Stomach (tissue), 9 donors: ENCODE data around the gene PAH. TPM values are rescaled to one million over a fixed set of nuclear protein-coding genes. Genes with fewer than 3 reads are reported as not detected.

Experiments
- DNase-seq, 2 donors: peaks; one replicate each; pipeline versions ENCODE4 v3.0.0 to v3.0.0-alpha.2; 2013 to 2019
- H3K27ac ChIP-seq, 5 donors: fragments of 200-600 bp in 4 of 5; sonication (generic) in 4 of 5; one replicate each; pipeline ENCODE4 v1.5.1; 2013 to 2019; ENCODE audit warnings: mild to moderate bottlenecking in 1 of 5, moderate library complexity in 1 of 5
- H3K27me3 ChIP-seq, 3 donors: fragments of 200-600 bp; sonication (generic); one replicate each; pipeline ENCODE4 v1.5.1; 2017 to 2019; ENCODE audit warnings: mixed run types in 1 of 3
- H3K36me3 ChIP-seq, 4 donors: fragments of 200-600 bp; sonication (generic); 1 replicate in 3 of 4; 2 replicates in 1 of 4; pipeline ENCODE4 v1.5.1; 2016 to 2019
- H3K4me1 ChIP-seq, 4 donors: fragments of 200-600 bp; sonication (generic); one replicate each; pipeline ENCODE4 v1.5.1; 2016 to 2019
- H3K4me3 ChIP-seq, 4 donors: fragments of 200-600 bp; sonication (generic) in 3 of 4; one replicate each; pipeline ENCODE4 v1.5.1; 2016 to 2019; ENCODE audit warnings: mild to moderate bottlenecking in 1 of 4
- H3K9me3 ChIP-seq, 4 donors: fragments of 200-600 bp; sonication (generic); one replicate each; pipeline ENCODE4 v1.5.1; 2016 to 2019
- EP300 ChIP-seq: sonication (generic); formaldehyde crosslinking; IDR thresholded peaks from one replicate; pipeline ENCODE4 v1.6.1; 2017; ENCODE audit warnings: antibody characterized with exemption
- POLR2A ChIP-seq, 4 donors: fragments of 450-650 bp; IDR thresholded peaks; one replicate each; pipeline ENCODE4 v1.6.1; 2016; ENCODE audit warnings: antibody characterized with exemption in 4 of 4, control low read depth in 2 of 4, mild to moderate bottlenecking in 1 of 4, moderate library complexity in 1 of 4
- POLR2AphosphoS5 ChIP-seq, 3 donors: sonication (generic); formaldehyde crosslinking; IDR thresholded peaks; one replicate each; pipeline ENCODE4 v1.6.1; 2016; ENCODE audit warnings: antibody characterized with exemption in 3 of 3
- WGBS, 5 donors: extraction: QIAGEN DNeasy Blood & Tissue Kit in 3 of 5; methylation state at CpG; one replicate each; pipeline versions ENCODE4 v1.1.5 to v1.1.7; 2013 to 2018; 5-methylcytosine and 5-hydroxymethylcytosine counted together
- intact Hi-C: fragments of 100-400 bp; cut with DNase I; formaldehyde crosslinking; loops from one replicate; pipeline ENCODE4 v1.15.1; 2023; ENCODE audit warnings: low total_unique reads
- polyA plus RNA-seq, 3 donors: library from polyadenylated mRNA; stranded (reverse); fragments of 200-250 nt; gene quantifications; one replicate each; pipeline ENCODE4 v1.2.3, GENCODE V29; 2013
- total RNA-seq, 5 donors: library from RNA; depleted of rRNA; stranded (reverse); fragments of >200 nt; gene quantifications; one replicate each; pipeline versions ENCODE4 v1.1.0 to v1.2.3, GENCODE V29; 2014 to 2016
- TF ChIP-seq, protein P1 (sequence below), 7 experiments: fragments of 450-650 bp in 4 of 7; fragments of 200-600 bp in 3 of 7; sonication (generic) in 3 of 7; IDR thresholded peaks; one replicate each; pipeline ENCODE4 v1.5.1; 2016 to 2019; ENCODE audit warnings: antibody characterized with exemption in 7 of 7, control low read depth in 2 of 7, mild to moderate bottlenecking in 1 of 7
- donor health status: healthy with polysubstance abuse.
- donor health status: Bipolar disorder and iron deficiency.
- donor health status: healthy.

Gene PAH
- total and polyA plus RNA-seq, 8 donors: 0.08 to 1.1 TPM; not detected in 6

DNA sequence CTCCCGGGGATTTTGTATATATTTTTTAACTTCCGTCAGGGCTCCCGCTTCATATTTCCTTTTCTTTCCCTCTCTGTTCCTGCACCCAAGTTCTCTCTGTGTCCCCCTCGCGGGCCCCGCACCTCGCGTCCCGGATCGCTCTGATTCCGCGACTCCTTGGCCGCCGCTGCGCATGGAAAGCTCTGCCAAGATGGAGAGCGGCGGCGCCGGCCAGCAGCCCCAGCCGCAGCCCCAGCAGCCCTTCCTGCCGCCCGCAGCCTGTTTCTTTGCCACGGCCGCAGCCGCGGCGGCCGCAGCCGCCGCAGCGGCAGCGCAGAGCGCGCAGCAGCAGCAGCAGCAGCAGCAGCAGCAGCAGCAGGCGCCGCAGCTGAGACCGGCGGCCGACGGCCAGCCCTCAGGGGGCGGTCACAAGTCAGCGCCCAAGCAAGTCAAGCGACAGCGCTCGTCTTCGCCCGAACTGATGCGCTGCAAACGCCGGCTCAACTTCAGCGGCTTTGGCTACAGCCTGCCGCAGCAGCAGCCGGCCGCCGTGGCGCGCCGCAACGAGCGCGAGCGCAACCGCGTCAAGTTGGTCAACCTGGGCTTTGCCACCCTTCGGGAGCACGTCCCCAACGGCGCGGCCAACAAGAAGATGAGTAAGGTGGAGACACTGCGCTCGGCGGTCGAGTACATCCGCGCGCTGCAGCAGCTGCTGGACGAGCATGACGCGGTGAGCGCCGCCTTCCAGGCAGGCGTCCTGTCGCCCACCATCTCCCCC, 41.2 kb upstream of the PAH start:
- WGBS, 5 donors: 0 to 3% (median 2%) methylated on average over 29 to 83 of the region's 83 CpGs
- peak in 1 of 2 donors; percentile 73 for DNase-seq
- H3K4me1 ChIP-seq: peaks cover 17 to 41% (median 33%) of the 10 kb centered on the region in 4 donors
- peaks cover 0 to 1% (median 0%) of the 10 kb centered on the region in 4 donors for H3K9me3 ChIP-seq
- no peak overlapping the region for H3K27ac ChIP-seq
- peak overlapping the region; percentile 38 to 53 (median 39) for H3K4me3 ChIP-seq
- no peaks in the 10 kb centered on the region for H3K36me3 ChIP-seq
- H3K27me3 ChIP-seq: peaks cover 24 to 99% (median 83%) of the 10 kb centered on the region in 3 donors
- TF ChIP-seq POLR2A (IDR thresholded peaks at IDR 0.05) (no peak), EP300 (no peak), POLR2AphosphoS5 (IDR thresholded peaks at IDR 0.05) (no peak)
- TF ChIP-seq, protein P1, sequence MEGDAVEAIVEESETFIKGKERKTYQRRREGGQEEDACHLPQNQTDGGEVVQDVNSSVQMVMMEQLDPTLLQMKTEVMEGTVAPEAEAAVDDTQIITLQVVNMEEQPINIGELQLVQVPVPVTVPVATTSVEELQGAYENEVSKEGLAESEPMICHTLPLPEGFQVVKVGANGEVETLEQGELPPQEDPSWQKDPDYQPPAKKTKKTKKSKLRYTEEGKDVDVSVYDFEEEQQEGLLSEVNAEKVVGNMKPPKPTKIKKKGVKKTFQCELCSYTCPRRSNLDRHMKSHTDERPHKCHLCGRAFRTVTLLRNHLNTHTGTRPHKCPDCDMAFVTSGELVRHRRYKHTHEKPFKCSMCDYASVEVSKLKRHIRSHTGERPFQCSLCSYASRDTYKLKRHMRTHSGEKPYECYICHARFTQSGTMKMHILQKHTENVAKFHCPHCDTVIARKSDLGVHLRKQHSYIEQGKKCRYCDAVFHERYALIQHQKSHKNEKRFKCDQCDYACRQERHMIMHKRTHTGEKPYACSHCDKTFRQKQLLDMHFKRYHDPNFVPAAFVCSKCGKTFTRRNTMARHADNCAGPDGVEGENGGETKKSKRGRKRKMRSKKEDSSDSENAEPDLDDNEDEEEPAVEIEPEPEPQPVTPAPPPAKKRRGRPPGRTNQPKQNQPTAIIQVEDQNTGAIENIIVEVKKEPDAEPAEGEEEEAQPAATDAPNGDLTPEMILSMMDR (IDR thresholded peaks at IDR 0.05): no peak
- intact Hi-C loops: loop anchor here (10.0 kb wide), 1 partner anchor 547 kb away; no protein-coding TSS in a partner anchor

DNA sequence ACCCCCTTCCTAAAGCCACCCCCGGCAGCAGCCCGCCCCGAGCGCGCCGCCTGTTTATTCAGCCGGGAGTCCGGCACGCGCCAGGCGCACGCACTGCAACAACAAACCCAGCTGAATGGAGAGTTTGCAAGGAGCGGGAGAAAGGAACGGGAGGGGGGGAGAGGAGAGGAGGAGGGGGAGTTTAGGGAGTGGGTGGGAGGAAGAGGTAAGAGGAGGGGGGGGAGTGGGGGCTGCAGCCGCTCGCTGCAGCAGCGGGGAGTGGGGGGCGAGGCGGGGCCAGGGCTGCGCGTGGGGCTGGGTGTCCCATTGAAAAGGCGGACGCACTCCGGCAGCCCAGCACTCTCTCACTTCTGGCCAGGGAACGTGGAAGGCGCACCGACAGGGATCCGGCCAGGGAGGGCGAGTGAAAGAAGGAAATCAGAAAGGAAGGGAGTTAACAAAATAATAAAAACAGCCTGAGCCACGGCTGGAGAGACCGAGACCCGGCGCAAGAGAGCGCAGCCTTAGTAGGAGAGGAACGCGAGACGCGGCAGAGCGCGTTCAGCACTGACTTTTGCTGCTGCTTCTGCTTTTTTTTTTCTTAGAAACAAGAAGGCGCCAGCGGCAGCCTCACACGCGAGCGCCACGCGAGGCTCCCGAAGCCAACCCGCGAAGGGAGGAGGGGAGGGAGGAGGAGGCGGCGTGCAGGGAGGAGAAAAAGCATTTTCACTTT, 40.5 kb upstream of the PAH start, which contains the start of gene ASCL1:
ASCL1 (plus strand) TSS at position 336 of the 712 bp plus-strand sequence. CDS start 571 bp downstream, outside the sequence.
- Histone ChIP-seq H3K4me1 (peaks cover 17 to 38% (median 33%) of the 10 kb centered on the region in 4 donors), H3K36me3 (no peaks in the 10 kb centered on the region), H3K27ac (no peak within 1 kb of the TSS), H3K9me3 (no peaks in the 10 kb centered on the region), H3K27me3 (peaks cover 24 to 99% (median 75%) of the 10 kb centered on the region in 3 donors), H3K4me3 (peak within 1 kb of the TSS; percentile 38 to 53 (median 39))
- WGBS, 5 donors: 1 to 3% (median 1%) methylated on average over 48 to 52 of the region's 52 CpGs
- TF ChIP-seq POLR2A (IDR thresholded peaks at IDR 0.05): no peak
- TF ChIP-seq, protein P1 (IDR thresholded peaks at IDR 0.05): no peak
- TF ChIP-seq POLR2AphosphoS5 (IDR thresholded peaks at IDR 0.05): no peak
- DNase-seq: peak in 1 of 2 donors; percentile 70
- intact Hi-C loops: loop anchor here (10.0 kb wide), 1 partner anchor 547 kb away; no protein-coding TSS in a partner anchor

DNA sequence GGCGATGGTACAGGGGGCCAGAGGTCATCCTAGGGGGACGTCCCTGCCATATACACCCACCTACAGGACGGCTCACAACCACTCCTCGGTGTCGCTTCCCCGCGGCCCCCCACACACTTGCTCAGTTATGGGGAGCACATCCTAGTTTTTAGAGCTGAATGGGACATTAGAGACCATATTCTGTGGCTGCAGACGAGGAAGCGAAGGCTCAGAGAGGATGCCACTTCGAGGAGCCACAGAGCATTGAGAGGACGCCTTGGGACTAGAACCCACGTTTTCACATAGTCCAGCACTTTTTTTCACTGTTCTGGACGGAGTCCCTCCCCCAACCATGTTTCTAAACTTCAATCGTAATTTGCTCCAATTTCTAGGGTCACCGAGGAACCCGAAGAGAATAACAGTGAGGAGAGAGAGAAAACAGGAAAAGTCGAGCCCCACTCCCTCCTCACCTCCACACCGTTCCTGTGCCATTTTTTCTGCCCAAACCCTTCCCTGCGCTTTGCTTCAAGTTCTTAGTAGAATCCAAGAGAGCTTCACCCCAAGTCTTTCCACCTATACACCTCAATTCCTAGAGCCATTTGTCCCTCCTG, 39.8 kb upstream of the PAH start:
- Histone ChIP-seq H3K4me3 (peak overlapping the region in 1 of 4 donors; percentile 53), H3K36me3 (no peaks in the 10 kb centered on the region), H3K4me1 (peaks cover 14 to 34% (median 31%) of the 10 kb centered on the region in 4 donors), H3K9me3 (no peaks in the 10 kb centered on the region), H3K27me3 (peaks cover 21 to 100% (median 72%) of the 10 kb centered on the region in 3 donors), H3K27ac (no peak overlapping the region)
- no peak for DNase-seq
- TF ChIP-seq POLR2A (IDR thresholded peaks at IDR 0.05): no peak
- no peak for TF ChIP-seq EP300
- no peak for TF ChIP-seq POLR2AphosphoS5 (IDR thresholded peaks at IDR 0.05)
- TF ChIP-seq, protein P1 (IDR thresholded peaks at IDR 0.05): no peak
- intact Hi-C loops: loop anchor here (10.0 kb wide), 1 partner anchor 548 kb away; no protein-coding TSS in a partner anchor
- 4 to 9% (median 5%) methylated on average over 19 of the region's 19 CpGs for WGBS, 5 donors
